Hepatocyte (in vitro differentiated cells): ENCODE results near the gene HNRNPH3. TPM values are rescaled to one million over a fixed set of nuclear protein-coding genes. Genes with fewer than 3 reads are reported as not detected.
A peak's percentile ranks its signal among the peaks of the same experiment; 100 is the strongest.

ENCODE experiments used
- DNase-seq: peaks from one replicate; pipeline ENCODE4 v3.0.0-alpha.2; 2016; ENCODE audit warnings: low spot score
- H2AFZ ChIP-seq: fragments of 200-600 bp; sonication (generic); 2 replicates; pipeline ENCODE4 v1.6.0; 2016; ENCODE audit warnings: antibody characterized with exemption, mild to moderate bottlenecking
- H3K27ac ChIP-seq: fragments of 200-600 bp; sonication (generic); 2 replicates; pipeline ENCODE4 v1.5.1; 2016; ENCODE audit warnings: mild to moderate bottlenecking
- H3K27me3 ChIP-seq: fragments of 200-600 bp; sonication (generic); 2 replicates; pipeline ENCODE4 v1.6.1; 2016
- H3K36me3 ChIP-seq: fragments of 200-600 bp; sonication (generic); replicated peaks from 2 replicates; pipeline ENCODE4 v1.5.1; 2016; ENCODE audit warnings: low read depth; ENCODE audit not compliant: insufficient read depth
- H3K4me1 ChIP-seq: fragments of 200-600 bp; sonication (generic); 2 replicates; pipeline ENCODE4 v1.5.1; 2016; ENCODE audit warnings: mild to moderate bottlenecking, moderate library complexity; ENCODE audit not compliant: insufficient read depth
- H3K4me2 ChIP-seq: fragments of 200-600 bp; sonication (generic); 2 replicates; pipeline ENCODE4 v1.6.0; 2016
- H3K4me3 ChIP-seq: fragments of 200-600 bp; sonication (generic); 2 replicates; pipeline ENCODE4 v1.5.1; 2016; ENCODE audit warnings: mild to moderate bottlenecking
- H3K79me2 ChIP-seq: fragments of 200-600 bp; sonication (generic); 2 replicates; pipeline ENCODE4 v1.6.0; 2017; ENCODE audit warnings: mild to moderate bottlenecking
- H3K9me2 ChIP-seq: fragments of 200-600 bp; sonication (generic); replicated peaks from 2 replicates; pipeline ENCODE4 v1.6.0; 2017; ENCODE audit warnings: mild to moderate bottlenecking; ENCODE audit not compliant: insufficient read depth
- H3K9me3 ChIP-seq: fragments of 200-600 bp; sonication (generic); 2 replicates; pipeline ENCODE4 v1.5.1; 2016; ENCODE audit warnings: low read depth, mild to moderate bottlenecking
- H4K20me1 ChIP-seq: fragments of 200-600 bp; sonication (generic); 2 replicates; pipeline ENCODE4 v1.6.0; 2016; ENCODE audit warnings: mild to moderate bottlenecking; ENCODE audit not compliant: insufficient read depth, poor library complexity, severe bottlenecking
- EZH2 ChIP-seq: fragments of 200-600 bp; sonication (generic); IDR thresholded peaks from 2 replicates; pipeline ENCODE4 v1.6.1; 2016; ENCODE audit warnings: antibody characterized with exemption, mild to moderate bottlenecking, borderline replicate concordance
- EZH2phosphoT487 ChIP-seq: fragments of 200-600 bp; sonication (generic); IDR thresholded peaks from one replicate; pipeline ENCODE4 v1.6.1; 2018; ENCODE audit warnings: antibody characterized with exemption, mild to moderate bottlenecking, low read depth, moderate library complexity; ENCODE audit not compliant: unreplicated experiment, severe bottlenecking
- WGBS: methylation state at CpG from one replicate; pipeline ENCODE4 v1.1.6; 2016; ENCODE audit warnings: low lambda C conversion rate; ENCODE audit errors: missing lambda C conversion rate; 5-methylcytosine and 5-hydroxymethylcytosine counted together
- polyA plus RNA-seq: library from polyadenylated mRNA; unstranded; fragments of >200 nt; fragmentation: Nextera tagmentation; extraction: Ambion mirVana; gene quantifications from 2 replicates; pipeline ENCODE4 v1.2.1, GENCODE V29; 2016
- total RNA-seq: library from RNA; depleted of rRNA; stranded (reverse); fragments of >200 nt; gene quantifications from 2 replicates; pipeline ENCODE4 v1.2.3, GENCODE V29; 2014
- TF ChIP-seq, protein P1 (sequence below): fragments of 200-600 bp; sonication (generic); IDR thresholded peaks from 2 replicates; pipeline ENCODE4 v1.5.1; 2016; ENCODE audit warnings: antibody characterized with exemption, mild to moderate bottlenecking; ENCODE audit not compliant: poor library complexity

HNRNPH3 gene
- total and polyA plus RNA-seq, 2 experiments from 2014 or later = 26.8 to 135 TPM

- Histone ChIP-seq H3K27ac (no peak overlapping the region), H3K36me3 (no peaks in the 10 kb centered on the region), H4K20me1 (peaks cover 8% of the 10 kb centered on the region), H3K4me3 (no peak overlapping the region), H3K9me2 (no peaks in the 10 kb centered on the region), H3K4me2 (no peak overlapping the region), H2AFZ (no peak overlapping the region), H3K9me3 (no peaks in the 10 kb centered on the region), H3K27me3 (no peaks in the 10 kb centered on the region), H3K4me1 (no peaks in the 10 kb centered on the region), H3K79me2 (no peaks in the 10 kb centered on the region)
- TF ChIP-seq, protein P1, sequence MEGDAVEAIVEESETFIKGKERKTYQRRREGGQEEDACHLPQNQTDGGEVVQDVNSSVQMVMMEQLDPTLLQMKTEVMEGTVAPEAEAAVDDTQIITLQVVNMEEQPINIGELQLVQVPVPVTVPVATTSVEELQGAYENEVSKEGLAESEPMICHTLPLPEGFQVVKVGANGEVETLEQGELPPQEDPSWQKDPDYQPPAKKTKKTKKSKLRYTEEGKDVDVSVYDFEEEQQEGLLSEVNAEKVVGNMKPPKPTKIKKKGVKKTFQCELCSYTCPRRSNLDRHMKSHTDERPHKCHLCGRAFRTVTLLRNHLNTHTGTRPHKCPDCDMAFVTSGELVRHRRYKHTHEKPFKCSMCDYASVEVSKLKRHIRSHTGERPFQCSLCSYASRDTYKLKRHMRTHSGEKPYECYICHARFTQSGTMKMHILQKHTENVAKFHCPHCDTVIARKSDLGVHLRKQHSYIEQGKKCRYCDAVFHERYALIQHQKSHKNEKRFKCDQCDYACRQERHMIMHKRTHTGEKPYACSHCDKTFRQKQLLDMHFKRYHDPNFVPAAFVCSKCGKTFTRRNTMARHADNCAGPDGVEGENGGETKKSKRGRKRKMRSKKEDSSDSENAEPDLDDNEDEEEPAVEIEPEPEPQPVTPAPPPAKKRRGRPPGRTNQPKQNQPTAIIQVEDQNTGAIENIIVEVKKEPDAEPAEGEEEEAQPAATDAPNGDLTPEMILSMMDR = no peak
- TF ChIP-seq EZH2 = no peak
- no peak for TF ChIP-seq EZH2phosphoT487
- 82% methylated on average over 4 of the region's 4 CpGs for WGBS
- DNase-seq = no peak
These were observed 14.9 kb downstream of the HNRNPH3 start for GRCh38 chr10:68346774-68347173.

- Histone ChIP-seq H3K4me2 (no peak overlapping the region), H3K27me3 (no peaks in the 10 kb centered on the region), H3K36me3 (no peaks in the 10 kb centered on the region), H2AFZ (no peak overlapping the region), H3K79me2 (no peaks in the 10 kb centered on the region), H3K9me3 (no peaks in the 10 kb centered on the region), H3K9me2 (no peaks in the 10 kb centered on the region), H3K4me3 (no peak overlapping the region), H4K20me1 (no peaks in the 10 kb centered on the region), H3K27ac (no peak overlapping the region), H3K4me1 (no peaks in the 10 kb centered on the region)
- WGBS = 44% methylated on average over 2 of the region's 2 CpGs
- peak; percentile 55 for DNase-seq
- TF ChIP-seq EZH2phosphoT487 = no peak
- TF ChIP-seq, protein P1 = peak; percentile 53
- TF ChIP-seq EZH2 = no peak
These were observed 16.4 kb downstream of the HNRNPH3 start for GRCh38 chr10:68348265-68348741.

DNA sequence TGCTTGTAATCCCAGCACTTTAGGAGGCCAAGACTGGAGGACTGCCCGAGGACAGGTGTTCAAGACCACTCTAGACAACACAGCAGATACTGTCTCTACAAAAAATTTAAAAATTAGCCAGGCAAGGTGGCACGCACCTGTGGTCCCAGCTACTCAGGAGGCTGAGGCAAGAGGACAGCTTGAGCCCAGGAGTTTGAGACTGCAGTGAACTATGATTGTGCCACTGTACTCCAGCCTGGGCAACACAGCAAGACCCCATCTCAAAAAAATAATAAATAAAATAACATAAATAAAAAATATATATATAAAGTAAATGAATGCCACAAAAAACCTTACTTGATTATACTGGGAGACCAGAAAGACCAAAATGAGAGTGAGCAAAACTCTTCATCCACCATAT is 21.7 kb downstream of the HNRNPH3 start:
- H3K27me3 ChIP-seq = no peaks in the 10 kb centered on the region
- no peaks in the 10 kb centered on the region for H3K4me1 ChIP-seq
- H2AFZ ChIP-seq = no peak overlapping the region
- TF ChIP-seq, protein P1 = no peak
- H3K4me3 ChIP-seq = no peak overlapping the region
- H3K79me2 ChIP-seq = no peaks in the 10 kb centered on the region
- no peaks in the 10 kb centered on the region for H3K36me3 ChIP-seq
- WGBS = 97% methylated on average over 2 of the region's 2 CpGs
- H3K9me3 ChIP-seq = no peaks in the 10 kb centered on the region
- H3K4me2 ChIP-seq = no peak overlapping the region
- no peaks in the 10 kb centered on the region for H3K9me2 ChIP-seq
- no peak overlapping the region for H3K27ac ChIP-seq
- H4K20me1 ChIP-seq = no peaks in the 10 kb centered on the region
- DNase-seq = no peak

GRCh38 chr10:68359189-68359588 is 27.3 kb downstream of the HNRNPH3 start:
- TF ChIP-seq, protein P1 = no peak
- TF ChIP-seq EZH2phosphoT487 (no peak), EZH2 (no peak)
- Histone ChIP-seq H4K20me1 (no peaks in the 10 kb centered on the region), H3K4me1 (no peaks in the 10 kb centered on the region), H2AFZ (no peak overlapping the region), H3K9me3 (no peaks in the 10 kb centered on the region), H3K4me3 (no peak overlapping the region), H3K36me3 (no peaks in the 10 kb centered on the region), H3K27ac (no peak overlapping the region), H3K9me2 (no peaks in the 10 kb centered on the region), H3K4me2 (no peak overlapping the region), H3K79me2 (no peaks in the 10 kb centered on the region), H3K27me3 (no peaks in the 10 kb centered on the region)
- DNase-seq = no peak
- WGBS = 97% methylated on average over 6 of the region's 6 CpGs
